HepG2 (cell line): ENCODE data around the gene HAND1. TPM values are rescaled to one million over a fixed set of nuclear protein-coding genes. Genes with fewer than 3 reads are reported as not detected.

Source experiments
- ATAC-seq: fragments of 200-7000 bp; cut with Tn5 transposase; 3 replicates; pipeline ENCODE4 v1.9.1; 2020; ENCODE audit warnings: mild to moderate bottlenecking, moderate library complexity
- BruUV-seq: library from RNA; stranded (reverse); fragments of 400-500 nt; replicated peaks from 2 replicates; lab custom pipeline; 2021; lab: Mats Ljungman, UMichigan
- CTCF ChIA-PET: fragments of 300-600 bp; formaldehyde crosslinking; extraction: SDS; loops from one replicate; lab custom pipeline; 2021; ENCODE audit warnings: low total read pairs, inconsistent platforms, low intra/inter-chr PET ratio; lab: Yijun Ruan, JAX
- POLR2A ChIA-PET: fragments of 350-600 bp; sonication (Branson Sonifier 250); formaldehyde crosslinking; loops from one replicate; lab custom pipeline; 2020; ENCODE audit warnings: antibody characterized with exemption, inconsistent platforms; lab: Yijun Ruan, JAX
- DNase-seq: peaks from one replicate; pipeline ENCODE4 v3.0.0-alpha.2; 2015; ENCODE audit warnings: low spot score
- FAIRE-seq: peaks from 3 replicates; lab custom pipeline; 2011; peaks lifted over from hg19 to GRCh38; lab: Jason Lieb, UNC
- H2AFZ ChIP-seq: one replicate; pipeline ENCODE4 v1.6.1; 2011; ENCODE audit warnings: low read length, inconsistent platforms
- H3K27ac ChIP-seq: fragments of 300-600 bp; 3 replicates; pipeline ENCODE4 v1.8.0; 2011; ENCODE audit warnings: mixed run types, mild to moderate bottlenecking, mixed read lengths, low read length, inconsistent platforms; ENCODE audit not compliant: insufficient read depth; ENCODE audit errors: extremely low read length
- H3K27me3 ChIP-seq, 2 experiments: fragments of 200-600 bp in 1 of 2; 2 replicates in 1 of 2; 3 replicates in 1 of 2; pipeline versions ENCODE4 v1.6.0 to v1.8.0; 2011; ENCODE audit warnings: low read length in 2 of 2, mild to moderate bottlenecking in 2 of 2, moderate library complexity in 2 of 2, inconsistent platforms in 1 of 2; ENCODE audit not compliant: insufficient read depth in 2 of 2, control insufficient read depth in 1 of 2
- H3K36me3 ChIP-seq, 2 experiments: fragments of 200-600 bp in 1 of 2; replicated peaks in 1 of 2; 2 replicates in 1 of 2; 3 replicates in 1 of 2; pipeline versions ENCODE4 v1.5.1 to v1.8.0; 2011; ENCODE audit warnings: low read length in 2 of 2, inconsistent platforms in 1 of 2; ENCODE audit not compliant: insufficient read depth in 2 of 2, control insufficient read depth in 1 of 2
- H3K4me1 ChIP-seq: 2 replicates; pipeline ENCODE4 v1.5.1; 2012; ENCODE audit warnings: low read length, inconsistent platforms; ENCODE audit not compliant: insufficient read depth
- H3K4me2 ChIP-seq: 2 replicates; pipeline ENCODE4 v1.6.0; 2011; ENCODE audit warnings: low read depth, low read length, inconsistent platforms
- H3K4me3 ChIP-seq, 3 experiments: fragments of 200-600 bp in 1 of 3; sonication (generic), shearing (Covaris generic) in 1 of 3; replicated peaks in 1 of 3; 2 replicates each; pipeline ENCODE4 v1.5.1; 2011 to 2016; ENCODE audit warnings: low read length in 3 of 3, inconsistent platforms in 2 of 3, low read depth in 2 of 3, mild to moderate bottlenecking in 2 of 3, control low read depth in 1 of 3, mixed read lengths in 1 of 3; ENCODE audit not compliant: insufficient read depth in 1 of 3
- H3K79me2 ChIP-seq: one replicate; pipeline ENCODE4 v1.6.1; 2011; ENCODE audit warnings: low read length, inconsistent platforms; ENCODE audit not compliant: insufficient read depth
- H3K9ac ChIP-seq: 2 replicates; pipeline ENCODE4 v1.6.0; 2011; ENCODE audit warnings: mild to moderate bottlenecking, low read depth, low read length, inconsistent platforms; ENCODE audit not compliant: insufficient read depth
- H3K9me3 ChIP-seq: 2 replicates; pipeline ENCODE4 v1.5.1; 2012; ENCODE audit warnings: mild to moderate bottlenecking, low read length
- H4K20me1 ChIP-seq: 2 replicates; pipeline ENCODE4 v1.6.0; 2011; ENCODE audit warnings: inconsistent platforms, mild to moderate bottlenecking, low read length, moderate library complexity; ENCODE audit not compliant: insufficient read depth
- ATF3 ChIP-seq: sonication (generic); formaldehyde crosslinking; IDR thresholded peaks from 2 replicates; pipeline ENCODE4 v1.4.0; 2020; ENCODE audit warnings: missing genetic modification reagents
- FOXO1 ChIP-seq: sonication (generic); formaldehyde crosslinking; IDR thresholded peaks from 2 replicates; pipeline ENCODE4 v1.4.0; 2020; ENCODE audit warnings: missing genetic modification reagents
- FOXO4 ChIP-seq: sonication (generic); formaldehyde crosslinking; conservative IDR thresholded peaks from 2 replicates; pipeline ENCODE4 v1.8.1; 2023; ENCODE audit warnings: missing genetic modification reagents
- HNF1A ChIP-seq, 2 experiments: sonication (generic) in 1 of 2; formaldehyde crosslinking in 1 of 2; IDR thresholded peaks; 2 replicates each; pipeline versions ENCODE4 v1.4.0 to v1.6.1; 2016 to 2020; ENCODE audit warnings: borderline replicate concordance in 1 of 2, low read depth in 1 of 2, mild to moderate bottlenecking in 1 of 2, missing genetic modification reagents in 1 of 2
- STAG1 ChIP-seq: sonication (generic); formaldehyde crosslinking; IDR thresholded peaks from 2 replicates; pipeline ENCODE4 v1.4.0; 2020; ENCODE audit warnings: missing genetic modification reagents
- THAP9 ChIP-seq: sonication (generic); formaldehyde crosslinking; IDR thresholded peaks from 2 replicates; pipeline ENCODE4; 2020; ENCODE audit warnings: missing genetic modification reagents, mild to moderate bottlenecking, borderline replicate concordance
- ZEB1 ChIP-seq: IDR thresholded peaks from 2 replicates; pipeline ENCODE4 v1.6.1; 2012; ENCODE audit warnings: mild to moderate bottlenecking, low read depth, inconsistent platforms; ENCODE audit not compliant: insufficient replicate concordance
- ZNF580 ChIP-seq: IDR thresholded peaks from 2 replicates; pipeline ENCODE4 v1.6.1; 2016; ENCODE audit warnings: low read depth, borderline replicate concordance
- WGBS: methylation state at CpG from one replicate; pipeline ENCODE4 v1.1.6; 2017; ENCODE audit warnings: low lambda C conversion rate; 5-methylcytosine and 5-hydroxymethylcytosine counted together
- in situ Hi-C: cut with HindIII; loops from 2 replicates; pipeline ENCODE4 v1.10.0; 2017; ENCODE audit warnings: low pct_unique_long_range_greater_than_20kb; ENCODE audit not compliant: extremely low pct_ligation_motif_present
- intact Hi-C: fragments of 100-400 bp; cut with micrococcal nuclease; formaldehyde crosslinking; loops from one replicate; pipeline ENCODE4 v1.10.0; 2022; ENCODE audit not compliant: unreplicated experiment
- polyA plus RNA-seq, 8 experiments: library from polyadenylated mRNA; depleted of rRNA in 3 of 8; stranded (reverse) in 7 of 8; unstranded in 1 of 8; fragments of >200 nt; fragmentation: Illumina TruSeq in 4 of 8; extraction: Trizol in 4 of 8; gene quantifications; 2 replicates each; pipeline versions ENCODE4 v1.2.1 to v1.2.3, GENCODE V29; 2011 to 2016; ENCODE audit warnings: low read depth in 4 of 8, missing spikeins in 1 of 8, mixed read lengths in 1 of 8; ENCODE audit not compliant: insufficient read depth in 1 of 8
- total RNA-seq, 5 experiments: library from RNA; depleted of rRNA; stranded (reverse); fragments of >200 nt; fragmentation: Illumina TruSeq; extraction: Trizol; gene quantifications; 2 replicates each; pipeline ENCODE4 v1.2.3, GENCODE V29; 2016; ENCODE audit warnings: low read depth in 1 of 5

Gene HAND1
- total and polyA plus RNA-seq, 2 of the 13 experiments (the other 11 are each of a cell fraction or from before 2014, with no cell fraction given), result not detected

GRCh38 chr5:154473581-154474283 lies 4.3 kb downstream of the HAND1 start:
- no TSS peak for BruUV-seq
- no peak for TF ChIP-seq HNF1A (IDR thresholded peaks at IDR 0.05; ENCODE audit: low read depth)
- no peak for TF ChIP-seq HNF1A (CRISPR knock-in tag; IDR thresholded peaks at IDR 0.05; ENCODE audit: borderline replicate concordance)
- no peak for TF ChIP-seq FOXO1 (CRISPR knock-in tag)
- TF ChIP-seq STAG1 (CRISPR knock-in tag), result no peak
- no peak for TF ChIP-seq FOXO4 (CRISPR knock-in tag)
- no peak for TF ChIP-seq THAP9
- no peak for TF ChIP-seq ATF3 (CRISPR knock-in tag)
- TF ChIP-seq ZNF580, result no peak
- no peak for TF ChIP-seq ZEB1
- Histone ChIP-seq H3K9ac (no peak overlapping the region), H3K4me3 (no peak overlapping the region), H3K4me2 (no peak overlapping the region), H3K27me3 (peaks cover 7 to 86% of the 10 kb centered on the region in 2 experiments; a peak in 4 of 5 replicates), H3K79me2 (no peaks in the 10 kb centered on the region), H2AFZ (no peak overlapping the region), H3K9me3 (no peaks in the 10 kb centered on the region), H3K27ac (no peak overlapping the region), H4K20me1 (no peaks in the 10 kb centered on the region), H3K36me3 (no peaks in the 10 kb centered on the region), H3K4me1 (peaks cover 19% of the 10 kb centered on the region)
- intact Hi-C loops, result no loop called here
- ChIA-PET POLR2A (no interaction called here), CTCF (no interaction called here)
- in situ Hi-C loops, result no loop called here
- FAIRE-seq, result no peak
- WGBS, result 39% methylated on average over 33 of the region's 40 CpGs
- ATAC-seq, result no peak
- DNase-seq, result no peak
